Heart right ventricle (tissue), 16 donors: ENCODE results near the gene CAPZB. TPM values are rescaled to one million over a fixed set of nuclear protein-coding genes. Genes with fewer than 3 reads are reported as not detected.
A peak's percentile ranks its signal among the peaks of the same experiment; 100 is the strongest.

Experiments
- ATAC-seq, 8 donors: fragments of 200-7000 bp; cut with Tn5 transposase; one replicate each; pipeline ENCODE4 v1.9.1; 2020; ENCODE audit warnings: mild to moderate bottlenecking in 8 of 8, moderate library complexity in 8 of 8, moderate number of reproducible peaks in 1 of 8
- DNase-seq, 2 donors: peaks; one replicate each; pipeline ENCODE4 v3.0.0-alpha.2; 2020
- H3K27ac ChIP-seq, 10 donors: fragments of 200-600 bp; sonication (generic) in 2 of 10; one replicate each; pipeline versions ENCODE4 v1.5.0 to v1.8.0; 2020 to 2022; ENCODE audit warnings: mild to moderate bottlenecking in 3 of 10
- H3K27me3 ChIP-seq, 7 donors: fragments of 200-600 bp; one replicate each; pipeline ENCODE4 v1.8.0; 2021 to 2022; ENCODE audit warnings: mild to moderate bottlenecking in 2 of 7
- H3K36me3 ChIP-seq, 9 donors: fragments of 200-600 bp; sonication (generic) in 1 of 9; one replicate each; pipeline versions ENCODE4 v1.5.0 to v1.8.0; 2020 to 2022; ENCODE audit warnings: mild to moderate bottlenecking in 2 of 9
- H3K4me1 ChIP-seq, 9 donors: fragments of 200-600 bp; sonication (generic) in 1 of 9; one replicate each; pipeline versions ENCODE4 v1.5.0 to v1.8.0; 2020 to 2022; ENCODE audit warnings: mild to moderate bottlenecking in 4 of 9
- H3K4me3 ChIP-seq, 10 donors: fragments of 200-600 bp; sonication (generic) in 2 of 10; one replicate each; pipeline versions ENCODE4 v1.5.0 to v1.8.0; 2020 to 2022; ENCODE audit warnings: mild to moderate bottlenecking in 7 of 10, moderate library complexity in 2 of 10
- H3K9me3 ChIP-seq, 11 donors: fragments of 200-600 bp in 10 of 11; sonication (generic) in 2 of 11; one replicate each; pipeline versions ENCODE4 v1.5.0 to v1.8.0; 2013 to 2022; ENCODE audit warnings: mild to moderate bottlenecking in 2 of 11, control low read depth in 1 of 11, moderate library complexity in 1 of 11
- WGBS, 2 donors: extraction: QIAGEN DNeasy Blood & Tissue Kit; methylation state at CpG; one replicate each; pipeline ENCODE4 v1.1.7; 2013; ENCODE audit warnings: inconsistent platforms in 1 of 2; 5-methylcytosine and 5-hydroxymethylcytosine counted together
- intact Hi-C, 10 donors: fragments of 100-400 bp; cut with DNase I; formaldehyde crosslinking; loops; one replicate each; pipeline versions ENCODE4 v1.11.1 to v1.14.2; 2022
- polyA plus RNA-seq, 2 donors: library from polyadenylated mRNA; stranded (reverse); fragments of 200-250 nt; gene quantifications; one replicate each; pipeline ENCODE4 v1.2.3, GENCODE V29; 2013
- total RNA-seq, 10 donors: library from RNA; stranded (reverse); fragmentation: NEBNext Ultra II Directional in 3 of 10; extraction: Animal tissue kit (Norgen Biotek cat#: 25700) in 3 of 10; gene quantifications; one replicate each; pipeline versions ENCODE4 v1.2.1 to v1.2.4, GENCODE V29; 2021 to 2023
- TF ChIP-seq, protein P1 (sequence below), 9 donors: fragments of 200-600 bp; sonication (generic) in 2 of 9; IDR thresholded peaks; one replicate each; pipeline versions ENCODE4 v1.5.0 to v1.8.0; 2021 to 2022; ENCODE audit warnings: antibody characterized with exemption in 9 of 9, mild to moderate bottlenecking in 5 of 9, moderate library complexity in 1 of 9
- donor health status: Arrhythmogenic right ventricular cardiomyopathy.
- donor health status: ischemic (EF 13 %, LVEDD 7.1; RV severe dilation, severe dysfunction).
- donor health status: healthy with polysubstance abuse.
- donor health status: DM: no; HTN: yes; CAD: no.
- donor health status: DM: no; HTN: no; CAD: no.
- donor health status: ischemic (EF 25% LVEDD 6.9; RV normal size, moderate dysfunction).
- donor health status: ischemic (EF 25% LVEDD 5.7; RV mildly dilated, moderate dysfunction).
- donor health status: healthy.
- donor health status: DM: yes; HTN: yes; CAD: no.
- donor health status: Ischemic cardiomyopathy.
- donor health status: ischemic (EF 35%, LVEDD 5.7; RV mildly dilated, moderate dysfunction).
- donor health status: nonischemic (EF 11% LVEDD 7.7; RV severe dilation, severe dysfunction).
- donor health status: DM: yes; HTN: yes; CAD: no.
- donor health status: PGD.
- donor health status: ischemic (EF 29% LVEDD 5.4; RV normal size, mild dysfunction).
- donor health status: nonischemic (EF 23%, LVEDD 6.1; RV moderate dilation, normal function).

CAPZB gene
- total and polyA plus RNA-seq, 12 donors: 158 to 307 (median 228) TPM

DNA sequence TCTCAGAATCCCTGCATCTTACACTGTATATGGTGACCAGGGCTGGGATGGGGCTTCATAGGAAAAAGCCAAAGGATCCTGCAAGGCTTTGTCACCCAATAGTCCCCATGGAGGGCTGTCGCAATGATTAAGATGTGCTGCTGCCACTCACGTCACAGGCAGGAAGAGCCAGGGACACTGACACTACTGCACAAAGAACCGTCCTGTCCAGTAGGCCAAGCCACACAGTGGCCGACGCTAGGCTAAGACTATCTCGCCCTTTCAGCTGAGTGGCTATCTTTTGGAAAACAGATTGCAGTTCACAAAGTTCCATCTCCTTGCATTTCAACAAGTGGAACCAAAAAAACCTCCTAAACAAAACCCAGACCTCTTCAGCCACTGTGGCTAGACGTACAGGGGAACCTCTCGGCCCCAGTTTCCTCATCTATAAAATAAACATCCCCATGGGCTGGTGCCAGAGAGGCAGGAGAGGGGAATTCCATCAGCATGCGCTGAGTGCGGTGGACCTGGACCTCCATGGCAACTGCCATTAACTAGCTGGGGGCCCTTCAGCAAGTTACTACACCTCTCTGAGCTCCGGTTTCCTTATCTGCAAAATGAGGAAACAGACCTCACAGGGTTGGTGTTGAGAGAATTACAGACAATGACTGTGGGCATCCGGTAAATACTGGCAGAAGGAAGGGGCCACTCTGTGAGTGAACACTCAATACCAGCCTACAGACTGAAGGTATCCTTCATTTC lies 8.7 kb downstream of the CAPZB start:
- TF ChIP-seq, protein P1, sequence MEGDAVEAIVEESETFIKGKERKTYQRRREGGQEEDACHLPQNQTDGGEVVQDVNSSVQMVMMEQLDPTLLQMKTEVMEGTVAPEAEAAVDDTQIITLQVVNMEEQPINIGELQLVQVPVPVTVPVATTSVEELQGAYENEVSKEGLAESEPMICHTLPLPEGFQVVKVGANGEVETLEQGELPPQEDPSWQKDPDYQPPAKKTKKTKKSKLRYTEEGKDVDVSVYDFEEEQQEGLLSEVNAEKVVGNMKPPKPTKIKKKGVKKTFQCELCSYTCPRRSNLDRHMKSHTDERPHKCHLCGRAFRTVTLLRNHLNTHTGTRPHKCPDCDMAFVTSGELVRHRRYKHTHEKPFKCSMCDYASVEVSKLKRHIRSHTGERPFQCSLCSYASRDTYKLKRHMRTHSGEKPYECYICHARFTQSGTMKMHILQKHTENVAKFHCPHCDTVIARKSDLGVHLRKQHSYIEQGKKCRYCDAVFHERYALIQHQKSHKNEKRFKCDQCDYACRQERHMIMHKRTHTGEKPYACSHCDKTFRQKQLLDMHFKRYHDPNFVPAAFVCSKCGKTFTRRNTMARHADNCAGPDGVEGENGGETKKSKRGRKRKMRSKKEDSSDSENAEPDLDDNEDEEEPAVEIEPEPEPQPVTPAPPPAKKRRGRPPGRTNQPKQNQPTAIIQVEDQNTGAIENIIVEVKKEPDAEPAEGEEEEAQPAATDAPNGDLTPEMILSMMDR (IDR thresholded peaks at IDR 0.05): no peak
- peak in 1 of 2 donors; percentile 36 for DNase-seq
- 44 to 55% methylated on average over 12 of the region's 12 CpGs for WGBS, 2 donors
- H3K27ac ChIP-seq: peak overlapping the region in 8 of 10 donors; percentile 1 to 95 (median 47)
- peaks cover 0 to 70% (median 0%) of the 10 kb centered on the region in 9 donors for H3K36me3 ChIP-seq
- ATAC-seq: peak in 7 of 8 donors; percentile 16 to 46 (median 35)
- peaks cover 29 to 99% (median 79%) of the 10 kb centered on the region in 9 donors for H3K4me1 ChIP-seq
- intact Hi-C loops: loop anchor here in 3 of 10 donors (5.0 to 10.0 kb wide), 3 partner anchors 34 to 84 kb away; no protein-coding TSS in a partner anchor
- no peaks in the 10 kb centered on the region for H3K27me3 ChIP-seq
- peak overlapping the region in 2 of 10 donors; percentile 1 to 37 for H3K4me3 ChIP-seq
- H3K9me3 ChIP-seq: no peaks in the 10 kb centered on the region

- H3K4me1 ChIP-seq: peaks cover 21 to 99% (median 74%) of the 10 kb centered on the region in 9 donors
- no peak overlapping the region for H3K4me3 ChIP-seq
- WGBS, 2 donors: 93 to 96% methylated on average over 11 of the region's 11 CpGs
- TF ChIP-seq, protein P1 (IDR thresholded peaks at IDR 0.05): no peak
- H3K9me3 ChIP-seq: no peaks in the 10 kb centered on the region
- intact Hi-C loops: loop anchor here in 3 of 10 donors (5.0 to 10.0 kb wide), 3 partner anchors 33 to 83 kb away; no protein-coding TSS in a partner anchor
- ATAC-seq (peak in 1 of 8 donors; percentile 16), DNase-seq (no peak)
- H3K27ac ChIP-seq: peak overlapping the region in 1 of 10 donors; percentile 95
- no peaks in the 10 kb centered on the region for H3K27me3 ChIP-seq
- H3K36me3 ChIP-seq: peaks cover 0 to 69% (median 0%) of the 10 kb centered on the region in 9 donors
Observed at GRCh38 chr1:19475296-19475695, 10.0 kb downstream of the CAPZB start.

DNA sequence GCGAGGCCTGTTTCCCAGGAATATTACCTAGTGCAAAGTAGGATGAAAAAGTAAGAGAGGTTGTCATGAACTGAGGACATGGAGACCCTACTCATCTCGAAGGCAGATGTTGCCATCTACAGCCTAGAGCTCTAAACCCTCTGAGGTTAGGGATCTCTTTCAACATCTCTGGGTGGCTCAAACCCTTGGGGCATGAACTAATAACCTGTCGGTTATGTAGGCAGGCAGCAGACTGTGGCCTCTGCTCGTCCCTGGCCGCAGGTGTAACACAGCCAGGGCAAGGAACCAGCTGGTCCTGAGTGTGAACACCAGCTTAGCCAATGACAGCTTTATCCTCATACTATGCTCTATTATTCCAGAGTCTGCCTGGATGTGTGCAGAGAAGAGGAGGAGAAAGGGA lies 13.2 kb downstream of the CAPZB start:
- WGBS, 2 donors: 65 to 74% methylated on average over 5 of the region's 5 CpGs
- Histone ChIP-seq H3K27ac (peak overlapping the region in 1 of 10 donors; percentile 24), H3K4me3 (no peak overlapping the region), H3K27me3 (no peaks in the 10 kb centered on the region), H3K4me1 (peaks cover 10 to 99% (median 71%) of the 10 kb centered on the region in 9 donors), H3K9me3 (no peaks in the 10 kb centered on the region), H3K36me3 (peaks cover 0 to 65% (median 0%) of the 10 kb centered on the region in 9 donors)
- intact Hi-C loops: loop anchor here in 1 of 10 donors (10.0 kb wide), 1 partner anchor 77 kb away; no protein-coding TSS in a partner anchor
- TF ChIP-seq, protein P1 (IDR thresholded peaks at IDR 0.05): no peak
- no peak for DNase-seq
- no peak for ATAC-seq

GRCh38 chr1:19469004-19469403 lies 16.3 kb downstream of the CAPZB start:
- H3K27ac ChIP-seq: peak overlapping the region in 9 of 10 donors; percentile 19 to 86 (median 64)
- no peaks in the 10 kb centered on the region for H3K9me3 ChIP-seq
- TF ChIP-seq, protein P1 (IDR thresholded peaks at IDR 0.05): no peak
- peaks cover 0 to 59% (median 0%) of the 10 kb centered on the region in 9 donors for H3K36me3 ChIP-seq
- DNase-seq: no peak
- 74 to 81% methylated on average over 7 of the region's 7 CpGs for WGBS, 2 donors
- intact Hi-C loops: no loop called here
- H3K4me3 ChIP-seq: peak overlapping the region in 1 of 10 donors; percentile 17
- H3K4me1 ChIP-seq: peaks cover 10 to 100% (median 64%) of the 10 kb centered on the region in 9 donors
- ATAC-seq: no peak
- H3K27me3 ChIP-seq: no peaks in the 10 kb centered on the region
